ENCODE data around the gene COX8C.

GRCh38 chr14:93328546-93328945 lies 18.4 kb upstream of the COX8C start:
- no peak for TF ChIP-seq CREB1 (CRISPR knock-in tag; IDR thresholded peaks at IDR 0.05; ENCODE audit: low read depth)
- TF ChIP-seq CTCF (conservative IDR thresholded peaks at IDR 0.05; ENCODE audit: low read depth in 2 of 2): no peak
- no peak for TF ChIP-seq REST (IDR thresholded peaks at IDR 0.05; ENCODE audit: unreplicated experiment)
- TF ChIP-seq EZH2 (IDR thresholded peaks at IDR 0.05; ENCODE audit: low read depth, unreplicated experiment): no peak
- TF ChIP-seq POLR2AphosphoS5 (IDR thresholded peaks at IDR 0.05; ENCODE audit: low read depth): no peak
- TF ChIP-seq JUNB (IDR thresholded peaks at IDR 0.05; ENCODE audit: unreplicated experiment): no peak
- no peak for TF ChIP-seq EZH2phosphoT487 (IDR thresholded peaks at IDR 0.05; ENCODE audit: unreplicated experiment)
- TF ChIP-seq ETS1 (IDR thresholded peaks at IDR 0.05): no peak

Data from GM23338 (cell line).